GOT3 (cell line): ENCODE measurements around the gene CNTNAP2.

Source experiments
- DNase-seq: peaks from one replicate; lab custom pipeline; 2025; ENCODE audit warnings: mixed read lengths; lab: John Stamatoyannopoulos, UW

The CNTNAP2 gene

DNA sequence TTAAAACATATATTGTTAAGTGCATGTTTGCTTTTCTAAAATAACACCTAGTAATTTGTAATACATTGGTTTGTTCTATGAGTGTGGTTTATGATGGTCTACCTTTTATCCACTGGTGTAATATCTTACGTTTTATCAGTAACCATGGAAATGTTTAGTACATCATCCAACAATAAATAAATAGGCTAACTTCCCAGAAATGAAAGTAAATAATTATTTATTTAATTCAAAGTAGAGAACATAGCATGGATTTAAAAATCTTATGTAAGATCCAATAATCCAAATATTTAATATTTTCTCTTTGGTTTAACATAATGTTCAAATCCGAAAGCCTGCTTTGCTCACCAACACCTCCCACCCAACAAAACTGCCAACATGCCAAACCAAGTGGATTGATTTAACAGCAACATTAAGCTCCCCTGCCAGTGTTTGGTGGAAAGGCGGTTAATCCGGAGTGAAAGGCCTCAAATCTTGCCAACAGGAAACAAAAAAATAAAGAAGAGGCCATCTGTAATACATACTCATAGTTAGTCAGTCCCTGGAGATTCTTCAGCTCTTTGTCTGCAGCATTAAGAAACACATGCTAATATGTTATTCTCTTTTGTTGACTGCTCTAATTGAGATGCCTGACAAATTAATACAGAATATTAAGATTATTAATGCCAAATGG lies 897.8 kb downstream of the CNTNAP2 start:
- DNase-seq: no peak

DNA sequence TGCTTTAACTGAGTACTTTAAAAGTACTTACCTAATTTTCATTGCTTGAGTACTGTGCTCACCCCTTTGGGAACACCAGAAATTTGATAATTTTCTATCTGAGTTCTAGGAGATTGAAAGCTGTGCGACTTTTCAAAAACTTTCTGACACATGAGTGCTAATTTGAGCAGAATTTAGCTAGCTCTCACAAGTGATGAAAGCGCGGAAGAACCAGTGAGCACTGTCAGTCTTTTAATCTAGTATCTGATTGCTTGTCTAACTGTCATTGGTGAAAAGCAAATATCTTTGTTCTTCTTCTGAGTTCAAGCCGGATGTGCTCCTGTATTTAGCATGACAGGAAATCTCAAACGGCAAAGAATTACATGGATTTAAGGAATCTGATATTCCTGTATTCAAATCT lies 899.4 kb downstream of the CNTNAP2 start:
- DNase-seq: no peak

DNA sequence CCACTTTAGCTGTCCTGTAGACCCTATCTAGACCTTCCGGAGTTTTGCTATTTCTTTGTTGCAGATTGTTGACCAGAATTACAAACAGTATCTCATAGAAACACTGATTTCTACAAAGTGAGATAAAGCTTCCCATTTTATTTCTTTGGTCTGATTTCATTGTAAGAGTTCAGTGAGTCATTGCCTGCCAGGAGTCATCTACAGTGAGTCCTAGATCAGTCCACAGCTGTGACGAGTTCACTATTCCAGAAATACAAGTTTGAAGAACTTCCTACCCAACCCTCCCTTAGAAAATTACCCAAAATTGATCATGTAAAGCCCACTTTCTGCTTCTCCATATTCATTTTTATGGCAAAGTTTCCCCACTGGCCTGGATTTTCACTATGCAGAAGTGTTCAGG lies 905.5 kb downstream of the CNTNAP2 start:
- no peak for DNase-seq

DNA sequence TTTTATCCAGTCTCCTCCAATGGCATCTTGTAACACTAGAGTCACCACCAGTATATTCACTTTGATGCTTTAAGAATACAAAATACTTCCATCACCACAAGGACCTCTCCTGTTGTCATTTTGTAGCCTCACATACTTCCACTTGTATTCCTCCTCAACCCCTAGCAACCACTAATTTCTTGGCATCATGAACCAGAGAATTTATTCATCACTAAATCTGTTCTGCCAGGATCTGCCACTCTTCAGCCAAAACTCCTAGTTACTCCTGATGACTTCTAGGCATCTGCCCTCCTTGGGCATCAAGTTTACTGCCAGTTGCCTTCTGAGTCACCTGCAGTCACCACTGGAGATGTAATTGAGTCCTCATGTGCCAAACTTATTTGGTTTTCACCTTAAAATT lies 906.8 kb downstream of the CNTNAP2 start:
- no peak for DNase-seq

DNA sequence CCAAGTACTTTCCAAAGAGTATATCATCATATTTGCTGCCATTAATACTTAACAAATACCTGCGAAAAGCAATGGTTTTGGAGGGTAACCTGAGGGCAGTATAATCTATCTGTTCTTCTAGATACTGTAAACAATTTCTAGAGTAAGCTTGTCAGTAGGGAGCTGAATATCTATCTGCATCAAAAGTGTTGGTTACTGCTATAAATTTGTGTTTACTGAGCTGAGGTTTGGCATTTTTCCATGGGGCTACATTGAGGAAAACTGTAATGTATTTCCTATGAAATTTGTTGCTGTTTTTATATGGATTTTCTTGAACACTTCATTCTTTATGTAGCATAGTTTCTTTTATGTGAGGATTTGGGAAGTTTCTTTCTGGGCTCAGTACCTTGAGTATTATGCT lies 913.4 kb downstream of the CNTNAP2 start:
- DNase-seq: no peak

DNA sequence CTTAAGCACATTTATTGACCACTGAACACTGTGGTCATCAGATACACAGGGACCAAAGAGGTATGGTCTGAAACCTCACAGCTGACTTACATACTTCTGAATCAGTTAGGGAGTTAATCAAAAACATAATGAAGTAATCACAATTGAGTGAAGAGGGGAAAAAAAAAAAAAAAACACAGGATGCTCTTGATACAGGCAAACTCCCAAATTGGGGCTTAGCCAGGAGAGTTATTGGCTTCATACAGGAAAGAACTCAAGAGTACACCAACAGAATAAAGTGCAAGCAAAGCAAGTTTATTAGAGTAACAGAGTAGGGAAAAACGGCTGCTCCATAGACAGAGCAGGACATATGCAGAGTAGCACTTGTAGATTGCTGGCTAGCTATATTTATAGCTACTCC lies 917.0 kb downstream of the CNTNAP2 start:
- no peak for DNase-seq

DNA sequence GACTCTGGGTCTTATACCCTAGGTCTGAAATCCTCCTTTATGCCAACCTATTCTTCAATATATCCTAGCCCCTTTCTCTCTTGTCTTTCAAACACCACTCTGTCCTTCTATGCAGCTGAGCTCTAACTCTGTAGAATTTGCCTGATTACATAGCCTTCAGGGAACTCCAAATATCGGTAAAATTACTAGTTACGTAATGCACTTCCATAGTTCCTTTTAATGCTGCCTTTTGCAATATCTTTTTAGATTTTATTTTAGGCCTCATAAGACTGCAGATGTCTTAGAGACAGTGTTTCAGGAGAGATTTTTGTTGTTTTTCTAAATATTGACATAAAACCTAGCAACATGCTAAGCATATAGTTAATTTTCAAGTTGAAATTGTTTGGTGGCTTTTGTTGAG lies 924.8 kb downstream of the CNTNAP2 start:
- DNase-seq: no peak

DNA sequence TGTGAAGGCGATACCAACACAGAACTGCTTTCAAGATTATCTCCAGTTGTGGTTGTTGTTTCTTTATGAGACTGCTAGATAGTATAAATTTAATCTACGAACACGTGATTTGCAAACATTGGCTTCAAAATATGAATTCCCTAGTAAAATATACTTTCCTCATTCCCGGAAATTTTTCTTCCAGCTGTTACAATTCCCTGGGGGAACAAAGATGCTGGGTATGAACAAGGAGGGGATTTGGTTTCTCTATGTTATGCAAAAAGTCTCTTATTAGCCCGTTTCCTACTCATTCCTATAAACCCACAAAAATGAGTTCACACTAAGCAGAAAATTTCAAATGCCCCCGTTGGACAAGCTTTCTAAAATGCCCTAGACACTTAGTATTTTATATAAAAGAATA lies 928.3 kb downstream of the CNTNAP2 start:
- DNase-seq: no peak

DNA sequence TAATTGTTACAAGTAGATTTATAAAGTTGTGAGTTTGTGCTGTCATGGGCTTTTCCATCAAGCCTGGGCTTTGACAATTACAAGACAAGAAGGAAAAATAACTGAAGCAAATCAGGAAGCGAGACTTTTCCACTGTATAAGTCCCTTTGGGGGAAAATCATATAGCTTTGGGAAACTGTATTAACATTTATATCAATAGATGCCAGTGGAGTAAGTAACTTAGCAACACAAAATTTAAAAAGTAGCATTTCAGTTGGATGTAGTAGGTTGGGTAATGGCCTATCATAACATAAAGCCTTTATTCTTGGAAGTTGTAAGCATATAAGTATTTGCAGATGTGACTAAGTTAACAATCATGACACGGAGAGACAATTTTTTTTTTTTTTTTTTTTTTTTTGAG lies 931.1 kb downstream of the CNTNAP2 start:
- no peak for DNase-seq

DNA sequence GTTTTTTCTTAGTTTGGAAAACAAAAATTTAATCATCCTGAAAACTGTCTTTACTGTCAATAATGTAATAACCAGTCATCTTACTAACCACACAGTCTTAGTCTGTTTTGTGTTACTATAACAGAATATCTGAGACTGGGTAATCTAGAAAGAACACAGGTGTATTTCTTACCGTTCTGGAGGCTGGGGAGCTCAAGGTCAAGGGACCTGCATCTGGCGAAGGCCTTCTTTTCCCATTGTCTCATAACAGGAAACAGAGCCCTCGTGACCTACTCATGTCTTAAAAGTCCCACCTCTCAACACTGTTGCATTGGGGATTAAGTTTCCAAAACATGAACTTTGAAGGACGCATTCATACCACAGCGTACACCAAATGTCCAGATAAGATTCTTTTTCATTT lies 932.3 kb downstream of the CNTNAP2 start:
- no peak for DNase-seq

DNA sequence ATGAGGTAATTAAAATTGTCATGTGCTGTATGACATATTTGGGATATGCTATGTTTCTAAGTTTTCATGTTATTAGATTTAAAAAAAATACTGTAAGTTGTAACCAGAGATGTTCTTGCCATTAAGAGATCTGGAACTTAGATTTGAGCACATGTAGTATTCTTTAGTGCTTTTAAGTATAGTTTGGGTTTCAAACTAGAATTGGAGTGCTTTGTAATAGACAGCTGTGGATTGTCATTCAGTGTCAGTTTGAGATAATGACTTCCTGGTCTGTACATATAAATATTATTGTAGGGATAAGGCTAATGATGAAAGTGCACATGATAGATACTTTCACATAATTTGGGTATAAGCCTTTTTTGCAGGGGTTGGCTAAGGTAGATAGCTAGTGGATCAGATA lies 936.2 kb downstream of the CNTNAP2 start:
- DNase-seq: no peak

DNA sequence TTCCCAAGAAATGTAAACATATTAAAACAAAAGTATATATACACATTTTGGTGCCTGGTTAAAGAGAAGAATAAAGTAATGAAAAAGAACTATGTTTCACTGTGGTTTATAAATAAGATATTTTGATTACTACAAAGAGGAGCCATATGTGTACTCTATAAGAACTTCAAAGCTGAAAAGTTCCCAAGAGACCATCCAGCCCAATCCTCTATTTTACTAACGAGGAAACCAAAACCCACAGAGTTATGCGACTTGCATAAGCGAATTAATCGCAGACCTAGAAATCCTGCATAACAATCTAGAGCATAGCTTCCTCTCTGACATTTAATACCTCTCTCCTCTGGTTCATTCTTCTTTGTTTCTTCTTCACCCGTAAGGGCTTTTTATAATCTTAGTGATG lies 937.1 kb downstream of the CNTNAP2 start:
- DNase-seq: no peak

DNA sequence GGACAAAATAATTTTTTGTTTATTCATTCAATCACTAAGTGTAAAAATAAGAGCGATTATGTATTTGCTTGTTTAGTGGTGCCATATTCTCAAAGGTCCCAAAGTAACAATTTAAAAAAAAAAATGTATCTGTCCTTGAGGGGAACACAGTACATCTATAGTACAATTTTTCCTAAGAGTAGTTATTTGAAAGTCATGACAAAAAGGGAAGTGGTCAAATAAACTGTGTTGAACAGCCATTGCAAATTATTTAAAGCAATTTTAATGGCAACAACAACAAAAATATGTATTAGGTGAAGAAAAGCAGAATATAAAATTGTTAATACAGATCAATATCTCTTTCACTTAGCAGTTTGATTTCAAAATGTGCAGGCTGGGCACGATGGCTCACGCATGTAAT lies 943.5 kb downstream of the CNTNAP2 start:
- DNase-seq: no peak

DNA sequence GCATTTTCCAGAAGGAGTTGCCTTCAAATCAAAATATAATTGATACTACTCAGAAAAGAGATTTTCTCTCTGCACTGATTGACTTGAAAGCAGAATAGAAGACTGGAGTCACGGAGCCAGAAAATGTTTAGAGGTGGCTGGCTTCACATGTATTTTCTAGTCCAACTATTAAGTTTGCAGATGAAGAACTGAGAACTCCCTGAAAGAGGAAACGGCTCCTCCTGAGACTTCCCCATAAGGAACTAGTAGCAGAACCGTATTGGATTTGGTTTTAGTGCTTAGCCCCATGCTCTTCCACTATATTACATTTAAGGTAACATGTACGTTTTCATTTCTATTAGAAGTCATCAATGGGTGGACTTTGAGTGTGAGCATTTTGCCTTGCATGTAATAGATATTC lies 946.3 kb downstream of the CNTNAP2 start:
- no peak for DNase-seq

DNA sequence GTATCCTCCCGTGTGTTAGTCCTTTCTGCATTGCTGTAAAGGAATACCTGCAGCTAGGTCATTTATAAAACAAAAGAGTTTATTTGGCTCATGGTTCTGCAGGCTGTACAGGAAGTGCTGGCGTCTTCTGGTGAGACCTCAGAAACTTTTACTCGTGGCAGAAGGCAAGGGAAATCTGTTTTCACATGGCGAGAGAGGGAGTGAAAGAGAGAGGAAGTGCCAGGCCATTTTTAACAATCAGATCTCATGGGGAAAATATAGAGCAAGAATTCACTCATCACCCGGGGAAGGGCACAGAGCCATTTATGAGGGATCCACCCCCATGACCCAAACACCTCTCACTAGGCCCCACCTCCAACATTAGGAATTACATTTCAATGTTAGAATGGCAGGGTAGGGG lies 952.2 kb downstream of the CNTNAP2 start:
- DNase-seq: no peak

DNA sequence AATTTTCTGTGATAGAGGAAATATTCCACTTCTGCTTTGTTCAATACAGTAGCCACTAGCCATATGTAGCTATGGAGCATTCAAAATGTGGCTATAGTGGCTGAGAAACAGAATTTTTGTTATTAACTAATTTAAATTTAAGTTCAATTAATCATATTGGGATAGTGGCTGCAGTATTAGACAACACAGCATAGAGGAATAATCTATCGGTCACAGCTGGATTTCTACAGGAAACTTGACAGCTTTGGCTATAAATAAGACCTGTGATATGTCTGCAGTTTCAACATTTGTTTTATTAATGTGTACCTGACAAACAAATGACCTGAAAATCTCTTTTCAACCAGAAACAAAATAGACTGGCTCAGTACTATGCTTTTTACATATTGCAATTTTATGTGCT lies 953.2 kb downstream of the CNTNAP2 start:
- no peak for DNase-seq

DNA sequence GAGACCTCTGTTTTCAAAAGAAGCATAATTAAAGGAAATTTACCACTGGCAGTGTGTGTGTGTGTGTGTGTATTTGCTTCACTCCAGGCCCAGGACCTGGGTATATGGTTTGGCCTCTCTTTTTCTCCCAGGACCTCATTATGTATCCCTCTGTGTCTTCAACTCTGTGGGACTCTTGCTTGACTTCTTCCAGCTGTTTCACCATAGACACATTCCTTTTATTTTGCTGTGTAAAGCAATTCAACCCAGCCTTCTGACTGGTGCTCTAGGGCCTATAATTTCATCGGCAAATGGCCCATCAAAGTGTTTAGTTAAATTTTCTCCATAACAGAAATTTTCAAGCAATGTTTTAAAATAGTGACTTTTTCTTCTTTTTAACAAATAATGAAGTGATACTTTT lies 954.3 kb downstream of the CNTNAP2 start:
- DNase-seq: no peak

DNA sequence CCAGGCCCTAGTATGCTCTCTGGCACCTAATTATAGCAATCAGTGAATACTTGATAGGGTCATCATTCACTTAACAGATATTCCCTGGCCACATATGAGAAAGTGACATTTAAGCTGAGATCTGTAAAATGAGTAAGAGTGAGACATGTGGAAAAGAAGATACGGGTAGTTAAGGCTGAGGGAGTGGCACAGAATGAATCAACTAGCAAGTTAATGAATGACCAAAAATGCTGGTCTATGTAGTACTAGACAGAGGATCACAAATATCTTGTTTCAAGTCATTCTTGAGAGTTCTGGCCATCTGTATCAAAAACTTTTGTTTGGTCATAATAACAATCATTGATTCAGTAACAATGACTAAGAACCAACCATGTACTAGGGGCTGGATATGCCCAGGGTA lies 954.9 kb downstream of the CNTNAP2 start:
- no peak for DNase-seq

DNA sequence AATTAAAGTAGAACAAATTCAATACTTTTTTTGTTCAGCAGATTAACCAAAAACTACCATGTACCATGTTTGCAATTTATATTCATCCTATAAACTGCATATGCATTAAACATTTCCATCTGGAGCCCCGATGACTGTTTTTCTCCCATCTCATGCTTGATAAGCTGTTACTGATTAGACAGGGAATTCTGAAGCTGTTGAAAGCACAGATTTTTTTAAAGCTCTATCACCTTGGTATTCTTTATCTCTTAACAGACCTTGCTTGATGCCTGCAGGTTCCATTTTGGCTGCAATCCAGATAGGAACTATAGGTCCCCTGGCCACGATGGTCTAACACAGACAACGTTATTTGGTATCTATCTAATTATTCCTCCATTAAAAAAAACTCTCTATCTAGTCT lies 961.7 kb downstream of the CNTNAP2 start:
- no peak for DNase-seq

DNA sequence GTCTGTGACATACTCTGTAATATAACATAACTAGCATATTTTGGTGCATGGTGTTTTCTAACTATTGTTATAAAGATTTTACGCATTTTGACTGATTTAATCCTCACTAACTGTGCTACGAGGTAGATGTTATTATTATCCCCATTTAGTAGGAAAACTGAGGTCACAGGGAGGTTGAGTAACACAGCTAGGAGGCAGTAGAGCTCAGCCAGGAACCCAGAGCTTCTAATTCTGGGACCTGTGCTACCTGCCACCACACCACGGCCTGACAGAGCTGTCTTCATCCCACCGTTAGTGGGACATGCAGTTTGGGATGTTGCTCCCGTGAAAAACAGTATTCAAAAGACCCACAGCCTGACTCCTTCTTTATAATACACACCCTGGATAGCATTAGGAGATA lies 962.5 kb downstream of the CNTNAP2 start:
- DNase-seq: no peak

DNA sequence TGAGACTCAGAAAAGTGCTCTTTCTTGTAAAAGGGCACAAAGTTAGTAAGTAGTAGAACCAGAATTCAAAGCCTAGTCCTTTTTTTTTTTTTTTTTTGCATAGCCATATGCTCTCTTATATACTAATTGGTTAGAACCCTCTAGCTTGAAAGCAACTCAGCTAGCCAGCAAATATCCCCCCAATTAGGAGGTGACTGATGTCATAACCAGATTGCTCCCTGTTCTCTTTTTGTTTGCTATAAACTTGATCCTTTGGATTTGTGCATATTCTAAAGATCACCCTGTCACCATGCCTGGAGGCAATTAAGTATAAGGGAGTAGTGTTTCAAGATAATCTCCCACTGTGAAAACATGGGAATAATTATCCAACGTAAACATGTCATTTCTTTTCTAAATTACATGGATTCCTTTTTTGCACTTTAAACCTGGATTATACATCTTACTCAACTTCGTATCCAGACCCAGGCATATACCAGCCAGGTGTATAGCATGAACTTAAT lies 963.4 kb downstream of the CNTNAP2 start:
- no peak for DNase-seq

DNA sequence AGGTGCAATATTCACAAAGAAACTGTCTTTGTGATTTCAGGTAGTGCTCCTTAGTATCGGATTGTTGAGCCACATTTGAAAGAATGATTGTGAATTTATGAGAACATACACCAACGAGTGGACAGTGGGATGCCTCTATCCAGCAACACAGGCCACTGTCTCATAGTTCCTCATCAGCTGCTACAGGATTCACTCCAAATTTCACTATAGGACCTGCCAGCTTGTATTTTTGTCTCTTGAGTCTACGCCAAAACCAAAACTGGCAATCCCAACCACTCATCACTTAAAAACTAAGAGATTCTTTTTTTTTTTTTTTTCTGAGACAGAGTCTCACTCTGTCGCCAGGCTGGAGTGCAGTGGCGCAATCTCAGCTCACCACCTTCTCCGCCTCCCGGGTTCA lies 964.5 kb downstream of the CNTNAP2 start:
- no peak for DNase-seq

DNA sequence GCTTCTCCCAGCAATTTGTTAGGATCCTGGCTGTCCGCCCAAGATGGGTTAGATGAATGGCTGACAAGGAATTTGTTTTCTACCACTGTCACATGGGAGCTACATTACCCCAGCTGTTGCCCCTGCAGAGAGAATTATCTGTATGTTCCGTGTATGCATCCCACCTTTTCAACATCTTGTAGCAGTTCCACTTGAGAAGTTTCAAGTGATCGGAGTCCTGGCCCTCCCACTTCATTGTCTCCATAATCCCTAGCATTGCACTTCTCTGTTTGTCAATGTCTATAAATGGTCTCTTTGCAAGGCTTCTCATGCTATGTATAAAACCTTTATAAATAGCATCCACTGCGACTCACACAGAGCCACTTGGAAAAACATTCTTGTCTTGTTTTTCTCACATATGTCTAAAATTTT lies 972.5 kb downstream of the CNTNAP2 start:
- no peak for DNase-seq

DNA sequence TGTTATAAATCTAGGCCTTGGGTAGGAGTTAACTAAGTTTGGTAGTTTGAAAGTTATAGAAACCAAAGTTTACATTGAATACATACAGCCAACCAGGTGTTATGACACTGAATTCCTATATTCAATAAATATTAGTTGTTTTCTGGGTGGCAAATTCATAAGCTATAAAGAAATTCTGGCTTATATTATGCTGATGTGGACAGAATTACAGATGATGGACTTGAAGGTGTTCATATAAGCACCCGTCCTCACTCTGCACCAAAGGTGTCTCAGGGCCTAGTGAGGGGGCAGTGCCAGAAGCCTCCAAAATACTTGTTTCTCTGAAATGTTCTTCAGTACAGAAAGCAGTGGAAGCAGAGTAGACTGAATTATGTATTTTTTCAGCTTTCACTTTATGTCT lies 973.0 kb downstream of the CNTNAP2 start:
- DNase-seq: no peak

DNA sequence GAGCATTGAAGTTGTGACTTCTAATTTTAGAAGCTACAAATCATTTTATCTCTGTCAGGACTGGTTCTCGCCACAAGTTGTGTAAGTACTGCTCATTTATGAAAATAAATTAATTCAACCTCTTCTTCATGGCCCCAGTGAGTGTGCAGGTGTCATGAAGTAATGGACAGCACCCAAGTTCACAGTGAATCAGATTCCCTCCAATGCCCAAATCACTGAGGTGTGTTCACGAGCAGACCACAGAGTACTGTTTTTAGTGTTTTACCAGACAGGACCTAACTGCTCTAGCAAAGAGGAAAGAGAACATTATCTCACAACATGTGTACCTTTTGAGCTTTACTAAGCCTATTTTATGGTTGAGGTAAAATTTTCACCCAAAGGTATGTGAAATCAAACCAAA lies 980.0 kb downstream of the CNTNAP2 start:
- DNase-seq: no peak
